IMR-90 (cell line): ENCODE measurements around the gene NOL4L.

ENCODE experiments used
- CEBPB ChIP-seq: IDR thresholded peaks from 2 replicates; pipeline ENCODE4 v1.6.1; 2012; ENCODE audit warnings: low read depth, low read length, improper control_type of control experiment
- CHD1 ChIP-seq: IDR thresholded peaks from 2 replicates; pipeline ENCODE4 v1.6.1; 2012; ENCODE audit warnings: low read depth, low read length, improper control_type of control experiment
- ELK1 ChIP-seq: fragments of 150-350 bp; IDR thresholded peaks from 2 replicates; pipeline ENCODE4 v1.6.1; 2016; ENCODE audit warnings: low read depth, mild to moderate bottlenecking, low read length, moderate library complexity, borderline replicate concordance
- FOS ChIP-seq: fragments of 150-350 bp; IDR thresholded peaks from 2 replicates; pipeline ENCODE4 v1.6.1; 2016; ENCODE audit warnings: low read depth, low read length
- MAFK ChIP-seq: IDR thresholded peaks from 2 replicates; pipeline ENCODE4 v1.6.1; 2012; ENCODE audit warnings: low read depth, low read length, improper control_type of control experiment
- MAZ ChIP-seq: IDR thresholded peaks from 2 replicates; pipeline ENCODE4 v1.6.1; 2012; ENCODE audit warnings: low read depth, mild to moderate bottlenecking, low read length, improper control_type of control experiment, moderate library complexity, borderline replicate concordance
- MXI1 ChIP-seq: IDR thresholded peaks from 2 replicates; pipeline ENCODE4 v1.6.1; 2012; ENCODE audit warnings: low read depth, mild to moderate bottlenecking, low read length, moderate library complexity, borderline replicate concordance
- NFE2L2 ChIP-seq: fragments of 150-350 bp; IDR thresholded peaks from 2 replicates; pipeline ENCODE4 v1.6.1; 2016; ENCODE audit warnings: low read depth, mild to moderate bottlenecking, low read length
- POLR2A ChIP-seq: IDR thresholded peaks from 2 replicates; pipeline ENCODE4 v1.6.1; 2012; ENCODE audit warnings: mild to moderate bottlenecking, low read depth, low read length
- RCOR1 ChIP-seq: IDR thresholded peaks from 2 replicates; pipeline ENCODE4 v1.6.1; 2012; ENCODE audit warnings: mild to moderate bottlenecking, low read length, improper control_type of control experiment; ENCODE audit not compliant: insufficient replicate concordance
- RFX5 ChIP-seq: IDR thresholded peaks from 2 replicates; pipeline ENCODE4 v1.8.0; 2012; ENCODE audit warnings: low read depth, mild to moderate bottlenecking, low read length, moderate library complexity
- TF ChIP-seq, protein P1 (sequence below): conservative IDR thresholded peaks from 2 replicates; pipeline ENCODE4 v1.5.1; 2012; ENCODE audit warnings: mild to moderate bottlenecking, low read depth, low read length, improper control_type of control experiment
- TF ChIP-seq, protein P2 (sequence below): fragments of 150-350 bp; IDR thresholded peaks from 2 replicates; pipeline ENCODE4 v1.6.1; 2017; ENCODE audit warnings: mild to moderate bottlenecking, antibody characterized with exemption, low read length, low read depth

GRCh38 chr20:32484958-32485769, 100.0 kb downstream of the NOL4L start:
- TF ChIP-seq, protein P1, sequence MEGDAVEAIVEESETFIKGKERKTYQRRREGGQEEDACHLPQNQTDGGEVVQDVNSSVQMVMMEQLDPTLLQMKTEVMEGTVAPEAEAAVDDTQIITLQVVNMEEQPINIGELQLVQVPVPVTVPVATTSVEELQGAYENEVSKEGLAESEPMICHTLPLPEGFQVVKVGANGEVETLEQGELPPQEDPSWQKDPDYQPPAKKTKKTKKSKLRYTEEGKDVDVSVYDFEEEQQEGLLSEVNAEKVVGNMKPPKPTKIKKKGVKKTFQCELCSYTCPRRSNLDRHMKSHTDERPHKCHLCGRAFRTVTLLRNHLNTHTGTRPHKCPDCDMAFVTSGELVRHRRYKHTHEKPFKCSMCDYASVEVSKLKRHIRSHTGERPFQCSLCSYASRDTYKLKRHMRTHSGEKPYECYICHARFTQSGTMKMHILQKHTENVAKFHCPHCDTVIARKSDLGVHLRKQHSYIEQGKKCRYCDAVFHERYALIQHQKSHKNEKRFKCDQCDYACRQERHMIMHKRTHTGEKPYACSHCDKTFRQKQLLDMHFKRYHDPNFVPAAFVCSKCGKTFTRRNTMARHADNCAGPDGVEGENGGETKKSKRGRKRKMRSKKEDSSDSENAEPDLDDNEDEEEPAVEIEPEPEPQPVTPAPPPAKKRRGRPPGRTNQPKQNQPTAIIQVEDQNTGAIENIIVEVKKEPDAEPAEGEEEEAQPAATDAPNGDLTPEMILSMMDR: peak; percentile 85
- TF ChIP-seq FOS: no peak
- TF ChIP-seq POLR2A: no peak
- TF ChIP-seq, protein P2, sequence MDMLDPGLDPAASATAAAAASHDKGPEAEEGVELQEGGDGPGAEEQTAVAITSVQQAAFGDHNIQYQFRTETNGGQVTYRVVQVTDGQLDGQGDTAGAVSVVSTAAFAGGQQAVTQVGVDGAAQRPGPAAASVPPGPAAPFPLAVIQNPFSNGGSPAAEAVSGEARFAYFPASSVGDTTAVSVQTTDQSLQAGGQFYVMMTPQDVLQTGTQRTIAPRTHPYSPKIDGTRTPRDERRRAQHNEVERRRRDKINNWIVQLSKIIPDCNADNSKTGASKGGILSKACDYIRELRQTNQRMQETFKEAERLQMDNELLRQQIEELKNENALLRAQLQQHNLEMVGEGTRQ: no peak
- TF ChIP-seq RFX5: no peak
- TF ChIP-seq CHD1: no peak
- no peak for TF ChIP-seq MAZ
- TF ChIP-seq NFE2L2: no peak
- TF ChIP-seq ELK1: no peak
- no peak for TF ChIP-seq CEBPB
- no peak for TF ChIP-seq RCOR1
- peak; percentile 44; the same call in 1 of the 2 replicates for TF ChIP-seq MXI1
- TF ChIP-seq MAFK: peak; percentile 47; the same call in 1 of the 2 replicates
